H1 (cell line): ENCODE results near the gene UBE2M. TPM values are rescaled to one million over a fixed set of nuclear protein-coding genes. Genes with fewer than 3 reads are reported as not detected.
A peak's percentile ranks its signal among the peaks of the same experiment; 100 is the strongest.

Experiments used
- BACH1 ChIP-seq: IDR thresholded peaks from 2 replicates; pipeline ENCODE4 v1.6.1; 2012; ENCODE audit warnings: low read length, improper control_type of control experiment
- CREB1 ChIP-seq: IDR thresholded peaks from 2 replicates; pipeline ENCODE4 v1.6.1; 2012; ENCODE audit warnings: inconsistent platforms
- HDAC2 ChIP-seq, 2 experiments: fragments of 300-600 bp in 1 of 2; sonication (generic) in 1 of 2; IDR thresholded peaks; 2 replicates each; pipeline ENCODE4 v1.6.1; 2011 to 2012; ENCODE audit warnings: low read depth in 2 of 2, low read length in 2 of 2, mild to moderate bottlenecking in 2 of 2, moderate library complexity in 2 of 2, borderline replicate concordance in 1 of 2, inconsistent platforms in 1 of 2
- JUN ChIP-seq: IDR thresholded peaks from 2 replicates; pipeline ENCODE4 v1.6.1; 2011; ENCODE audit warnings: low read depth, mild to moderate bottlenecking, improper control_type of control experiment, low read length
- KDM4A ChIP-seq: IDR thresholded peaks from one replicate; pipeline ENCODE4 v1.7.1; 2012; ENCODE audit warnings: low read depth, mild to moderate bottlenecking, moderate library complexity, low read length, inconsistent platforms; ENCODE audit not compliant: severe bottlenecking
- MAFK ChIP-seq: IDR thresholded peaks from 2 replicates; pipeline ENCODE4 v1.6.1; 2012; ENCODE audit warnings: low read depth, mild to moderate bottlenecking, improper control_type of control experiment, low read length
- RFX5 ChIP-seq: IDR thresholded peaks from 2 replicates; pipeline ENCODE4 v1.6.1; 2011; ENCODE audit warnings: low read depth, low read length, improper control_type of control experiment, borderline replicate concordance
- SIN3A ChIP-seq, 2 experiments: IDR thresholded peaks in 1 of 2; conservative IDR thresholded peaks in 1 of 2; 2 replicates each; pipeline ENCODE4 v1.6.1; 2011 to 2012; ENCODE audit warnings: low read length in 2 of 2, improper control_type of control experiment in 1 of 2, low read depth in 1 of 2, mild to moderate bottlenecking in 1 of 2
- SP2 ChIP-seq: IDR thresholded peaks from 2 replicates; pipeline ENCODE4 v1.6.1; 2012; ENCODE audit warnings: mild to moderate bottlenecking, low read length, inconsistent platforms
- TEAD4 ChIP-seq: IDR thresholded peaks from 2 replicates; pipeline ENCODE4 v1.6.1; 2012; ENCODE audit warnings: low read depth, low read length, inconsistent platforms, mixed read lengths
- YY1 ChIP-seq: IDR thresholded peaks from 2 replicates; pipeline ENCODE4 v1.6.1; 2011; ENCODE audit warnings: low read depth, mild to moderate bottlenecking, low read length
- polyA plus RNA-seq, 7 experiments: library from polyadenylated mRNA; depleted of rRNA in 3 of 7; stranded (reverse) in 5 of 7; unstranded in 2 of 7; fragments of >200 nt in 5 of 7; fragments of 200-250 nt in 2 of 7; gene quantifications; 1 replicate in 5 of 7; 2 replicates in 1 of 7; 4 replicates in 1 of 7; pipeline versions ENCODE4 v1.2.1 to v1.2.3, GENCODE V29; 2011 to 2013; ENCODE audit warnings: missing spikeins in 2 of 7, mixed read lengths in 2 of 7
- total RNA-seq: library from RNA; stranded (reverse); fragmentation: NEBNext Ultra II Directional; extraction: Animal tissue kit (Norgen Biotek cat#: 25700); gene quantifications from 2 replicates; pipeline ENCODE4 v1.2.1, GENCODE V29; 2021

Gene UBE2M
- total and polyA plus RNA-seq, 2 of the 8 experiments (the other 6 are each of a cell fraction or from before 2014, with no cell fraction given) = 93.8 to 114 TPM

- TF ChIP-seq JUN (no peak), MAFK (no peak), CREB1 (peak; percentile 99), TEAD4 (no peak), HDAC2 (IDR thresholded peaks at IDR 0.05; ENCODE audit: borderline replicate concordance in 1 of 2, low read depth in 2 of 2, low read length in 2 of 2) (0 out of 4 replicates have a peak, but pooled peaks of 1 of the 2 experiments have one; percentile 0), KDM4A (peak; percentile 72), YY1 (peak; percentile 49; the same call in 1 of the 2 replicates), BACH1 (no peak), SIN3A (conservative IDR thresholded peaks at IDR 0.05 in 1 of 2, IDR thresholded peaks at IDR 0.05 in 1 of 2; ENCODE audit: low read depth in 1 of 2, low read length in 2 of 2) (0 out of 4 replicates have a peak, but pooled peaks of 1 of the 2 experiments have one; percentile 91), RFX5 (0 out of 2 replicates have a peak, but pooled peaks have one; percentile 19), SP2 (peak; percentile 42)
Measured at GRCh38 chr19:58572818-58573657, 14.6 kb upstream of the UBE2M start, which contains the start of gene MZF1 (continued).
